Chondrocyte (in vitro differentiated cells): ENCODE measurements around the gene HPS1. TPM values are rescaled to one million over a fixed set of nuclear protein-coding genes. Genes with fewer than 3 reads are reported as not detected.

Experiments used
- DNase-seq: peaks from one replicate; pipeline ENCODE4 v3.0.0; 2021; ENCODE audit warnings: mixed read lengths, low spot score
- H3K27ac Mint-ChIP-seq: one replicate; pipeline ENCODE4 v1.8.0; 2021; ENCODE audit warnings: mild to moderate bottlenecking, moderate library complexity, mixed read lengths; ENCODE audit not compliant: unreplicated experiment
- H3K27me3 Mint-ChIP-seq: 2 replicates; pipeline ENCODE4 v1.8.0; 2021; ENCODE audit warnings: low read depth, mixed read lengths
- H3K36me3 Mint-ChIP-seq: 2 replicates; pipeline ENCODE4 v1.8.0; 2021; ENCODE audit warnings: low read depth, mixed read lengths
- H3K4me1 Mint-ChIP-seq: 2 replicates; pipeline ENCODE4 v1.8.0; 2021; ENCODE audit warnings: low read depth, mild to moderate bottlenecking, mixed read lengths
- H3K4me3 Mint-ChIP-seq: one replicate; pipeline ENCODE4 v1.8.0; 2021; ENCODE audit warnings: mild to moderate bottlenecking, moderate library complexity, mixed read lengths; ENCODE audit not compliant: unreplicated experiment
- H3K9me3 Mint-ChIP-seq: 2 replicates; pipeline ENCODE4 v1.8.0; 2021; ENCODE audit warnings: low read depth, mixed read lengths
- CTCF ChIP-seq: fragments of 200-600 bp; sonication (generic); IDR thresholded peaks from 2 replicates; pipeline ENCODE4 v1.5.0; 2021; ENCODE audit warnings: antibody characterized with exemption, mild to moderate bottlenecking, moderate library complexity
- total RNA-seq: library from RNA; stranded (reverse); gene quantifications from 3 replicates; pipeline ENCODE4 v1.2.1, GENCODE V29; 2021

HPS1 gene
- total RNA-seq, 1 donor from 2014 or later: 50.5 TPM

- Mint-ChIP-seq H3K9me3 (no peaks in the 10 kb centered on the region), H3K27ac (no peak overlapping the region), H3K4me3 (no peak overlapping the region), H3K36me3 (peaks cover 6% of the 10 kb centered on the region), H3K27me3 (no peaks in the 10 kb centered on the region), H3K4me1 (peaks cover 11% of the 10 kb centered on the region)
- TF ChIP-seq CTCF: no peak
- no peak for DNase-seq
These were observed 47.0 kb downstream of the HPS1 start for GRCh38 chr10:98399784-98400183.

DNA sequence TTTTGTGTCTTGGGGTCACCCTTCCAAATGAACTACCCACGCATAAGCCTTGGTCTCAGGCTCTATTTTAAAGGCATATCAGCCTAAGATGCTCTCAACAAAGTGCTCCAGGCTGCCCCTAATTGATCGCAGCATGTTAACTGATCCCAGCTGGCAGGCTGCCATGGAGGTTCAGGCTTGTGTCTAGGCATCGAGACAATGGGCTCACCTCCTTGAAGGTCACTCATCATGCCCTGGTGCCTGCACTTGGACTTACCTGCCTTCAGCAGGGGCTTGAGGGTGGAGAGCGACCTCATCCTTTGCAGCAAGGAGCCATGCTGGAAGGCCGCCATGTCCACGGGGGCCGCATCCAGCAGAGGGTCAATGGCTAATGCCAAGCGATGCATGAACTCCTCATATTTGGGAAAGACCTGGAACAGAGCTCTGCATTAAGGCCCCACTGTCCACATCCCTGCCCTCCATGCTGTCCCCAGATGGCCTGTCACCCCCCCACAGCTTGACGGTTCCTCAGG is 49.6 kb downstream of the HPS1 start:
- no peak overlapping the region for H3K27ac Mint-ChIP-seq
- peaks cover 15% of the 10 kb centered on the region for H3K36me3 Mint-ChIP-seq
- TF ChIP-seq CTCF: no peak
- H3K4me1 Mint-ChIP-seq: peaks cover 5% of the 10 kb centered on the region
- no peaks in the 10 kb centered on the region for H3K9me3 Mint-ChIP-seq
- H3K27me3 Mint-ChIP-seq: peaks cover 2% of the 10 kb centered on the region
- DNase-seq: no peak
- H3K4me3 Mint-ChIP-seq: no peak overlapping the region

- Mint-ChIP-seq H3K36me3 (peaks cover 16% of the 10 kb centered on the region), H3K27ac (no peak overlapping the region), H3K4me1 (peaks cover 5% of the 10 kb centered on the region), H3K27me3 (peaks cover 2% of the 10 kb centered on the region), H3K4me3 (no peak overlapping the region), H3K9me3 (no peaks in the 10 kb centered on the region)
- TF ChIP-seq CTCF: no peak
- DNase-seq: no peak
These were observed 50.4 kb downstream of the HPS1 start for GRCh38 chr10:98396096-98397063.

- Mint-ChIP-seq H3K4me1 (peaks cover 5% of the 10 kb centered on the region), H3K4me3 (no peak overlapping the region), H3K27ac (no peak overlapping the region), H3K36me3 (peaks cover 16% of the 10 kb centered on the region), H3K27me3 (peaks cover 2% of the 10 kb centered on the region), H3K9me3 (no peaks in the 10 kb centered on the region)
- no peak for DNase-seq
- peak; percentile 0 for TF ChIP-seq CTCF
These were observed 51.8 kb downstream of the HPS1 start for GRCh38 chr10:98394851-98395440.

- H3K27me3 Mint-ChIP-seq: peaks cover 2% of the 10 kb centered on the region
- DNase-seq: no peak
- no peak overlapping the region for H3K27ac Mint-ChIP-seq
- TF ChIP-seq CTCF: no peak
- H3K4me3 Mint-ChIP-seq: no peak overlapping the region
- H3K36me3 Mint-ChIP-seq: peaks cover 16% of the 10 kb centered on the region
- H3K4me1 Mint-ChIP-seq: peaks cover 5% of the 10 kb centered on the region
- H3K9me3 Mint-ChIP-seq: no peaks in the 10 kb centered on the region
These were observed 55.1 kb downstream of the HPS1 start for GRCh38 chr10:98391578-98391991.
